ENCODE data around the gene SLC22A2.

GRCh38 chr6:160202411-160202810, 56.2 kb downstream of the SLC22A2 start:
- no peak for TF ChIP-seq CTCF (optimal IDR thresholded peaks at IDR 0.05 in 1 of 3, IDR thresholded peaks at IDR 0.05 in 1 of 3, conservative IDR thresholded peaks at IDR 0.05 in 1 of 3; ENCODE audit: extremely low read depth in 1 of 3, insufficient read depth in 2 of 3, low read length in 3 of 3)
- TF ChIP-seq EZH2 (IDR thresholded peaks at IDR 0.05; ENCODE audit: low read length), result no peak

All from keratinocyte (primary cell).